Inferior parietal cortex (tissue), 1 donor: ENCODE results near the gene DCC.

Source experiments
- DNase-seq: peaks from one replicate; pipeline ENCODE4 v3.0.0-alpha.2; 2016; ENCODE audit errors: extremely low spot score

DCC gene

GRCh38 chr18:52588931-52589330, 248.9 kb downstream of the DCC start:
- DNase-seq: no peak

- no peak for DNase-seq
Measured at GRCh38 chr18:52596748-52597435, 256.9 kb downstream of the DCC start.

- no peak for DNase-seq
Measured at GRCh38 chr18:52598921-52599320, 258.9 kb downstream of the DCC start.

- DNase-seq: no peak
Measured at GRCh38 chr18:52602820-52603219, 262.8 kb downstream of the DCC start.

- no peak for DNase-seq
Measured at GRCh38 chr18:52605345-52605744, 265.3 kb downstream of the DCC start.

- DNase-seq: no peak
Measured at GRCh38 chr18:52607985-52608384, 268.0 kb downstream of the DCC start.

GRCh38 chr18:52610451-52611115, 270.6 kb downstream of the DCC start:
- DNase-seq: no peak

- DNase-seq: no peak
Measured at GRCh38 chr18:52612406-52612805, 272.4 kb downstream of the DCC start.

- no peak for DNase-seq
Measured at GRCh38 chr18:52615321-52615720, 275.3 kb downstream of the DCC start.

- no peak for DNase-seq
Measured at GRCh38 chr18:52615943-52616342, 275.9 kb downstream of the DCC start.

GRCh38 chr18:52617931-52618330, 277.9 kb downstream of the DCC start:
- DNase-seq: no peak

GRCh38 chr18:52620926-52621439, 281.0 kb downstream of the DCC start:
- no peak for DNase-seq

- DNase-seq: no peak
Measured at GRCh38 chr18:52624702-52625101, 284.7 kb downstream of the DCC start.

- no peak for DNase-seq
Measured at GRCh38 chr18:52636536-52636935, 296.5 kb downstream of the DCC start.

- DNase-seq: peak; percentile 32
Measured at GRCh38 chr18:52648201-52648600, 308.2 kb downstream of the DCC start.

GRCh38 chr18:52652391-52652790, 312.4 kb downstream of the DCC start:
- DNase-seq: no peak

- no peak for DNase-seq
Measured at GRCh38 chr18:52657043-52657805, 317.2 kb downstream of the DCC start.

GRCh38 chr18:52667463-52668065, 327.6 kb downstream of the DCC start:
- no peak for DNase-seq

GRCh38 chr18:52670896-52671295, 330.9 kb downstream of the DCC start:
- DNase-seq: peak; percentile 48

GRCh38 chr18:52678034-52678433, 338.0 kb downstream of the DCC start:
- DNase-seq: no peak

- no peak for DNase-seq
Measured at GRCh38 chr18:52678551-52678950, 338.6 kb downstream of the DCC start.

GRCh38 chr18:52679354-52679753, 339.4 kb downstream of the DCC start:
- no peak for DNase-seq
